Measurements from ENCODE around the gene SQSTM1. TPM values are rescaled to one million over a fixed set of nuclear protein-coding genes. Genes with fewer than 3 reads are reported as not detected.

The SQSTM1 gene
- total and polyA plus RNA-seq, 2 of the 8 experiments (the other 6 are each of a cell fraction or from before 2014, with no cell fraction given): 78.6 to 110 TPM

- no peak overlapping the region for H2BK5ac ChIP-seq (ENCODE audit: low read depth, low read length)
- POLR2A ChIA-PET (ENCODE audit: partially characterized antibody): interaction anchor here (0.7 to 3.4 kb wide), 6 partner anchors 9 to 86 kb away, joined by 3 to 15 read pairs (median 4); no protein-coding TSS in a partner anchor
- H2BK120ac ChIP-seq (replicated peaks; ENCODE audit: low read depth, low read length): no peak overlapping the region
- H3K23ac ChIP-seq (ENCODE audit: insufficient read length): no peak overlapping the region
- CTCF ChIA-PET (ENCODE audit: partially characterized antibody): interaction anchor here (0.9 to 6.7 kb wide), 4 partner anchors 13 to 41 kb away, joined by 3 to 53 read pairs (median 21); partner anchors contain the start of gene SQSTM1
- H2AFZ ChIP-seq (ENCODE audit: low read length): no peak overlapping the region
- H3K23me2 ChIP-seq (ENCODE audit: low read depth, low read length): no peaks in the 10 kb centered on the region
- H4K8ac ChIP-seq (ENCODE audit: extremely low read depth, insufficient read depth, low read length): no peak overlapping the region
- no peak overlapping the region for H2BK15ac ChIP-seq (ENCODE audit: low read length)
- DNase-seq (ENCODE audit: low read depth in 1 of 2, low spot score in 2 of 2) (no peak), FAIRE-seq (no peak)
- H4K20me1 ChIP-seq (replicated peaks in 1 of 2; ENCODE audit: control insufficient read depth in 1 of 2, insufficient read depth in 2 of 2, low read length in 2 of 2): peaks cover 0 to 2% of the 10 kb centered on the region in 2 experiments
- no peak overlapping the region for H3K4ac ChIP-seq (replicated peaks; ENCODE audit: insufficient read length, low read depth, low read length)
- H3K27ac ChIP-seq (ENCODE audit: low read depth, low read length): no peak overlapping the region
- H3K4me2 ChIP-seq (ENCODE audit: insufficient read depth in 1 of 2, low read depth in 2 of 2, low read length in 2 of 2): no peak overlapping the region
- H2AK5ac ChIP-seq (ENCODE audit: low read depth, low read length): no peak overlapping the region
- no peaks in the 10 kb centered on the region for H3K9me3 ChIP-seq (ENCODE audit: insufficient read depth in 2 of 2, low read depth in 1 of 2, low read length in 1 of 2)
- no peaks in the 10 kb centered on the region for H3K27me3 ChIP-seq (replicated peaks in 1 of 4; ENCODE audit: control insufficient read depth in 3 of 4, extremely low read depth in 1 of 4, insufficient read depth in 3 of 4, low read length in 3 of 4)
- H3K36me3 ChIP-seq (ENCODE audit: control insufficient read depth in 2 of 4, insufficient read depth in 4 of 4, low read length in 3 of 4): peaks cover 7 to 17% (median 12%) of the 10 kb centered on the region in 4 experiments; a peak in 5 of 8 replicates
- H2BK20ac ChIP-seq (ENCODE audit: low read length): no peak overlapping the region
- no peak overlapping the region for H4K5ac ChIP-seq (ENCODE audit: insufficient read length, low read depth, low read length)
- no peaks in the 10 kb centered on the region for H3K79me2 ChIP-seq (ENCODE audit: control insufficient read depth in 1 of 2, insufficient read depth in 2 of 2, low read length in 2 of 2)
- no peak overlapping the region for H3K18ac ChIP-seq (ENCODE audit: extremely low read depth, low read length)
- H4K91ac ChIP-seq (replicated peaks; ENCODE audit: insufficient read length, low read length): no peak overlapping the region
- H3K4me3 ChIP-seq (ENCODE audit: extremely low read depth in 1 of 4, insufficient read depth in 2 of 4, low read depth in 3 of 4, low read length in 4 of 4): no peak overlapping the region
- no peaks in the 10 kb centered on the region; the same call in 1 of the 2 replicates for H3K79me1 ChIP-seq (ENCODE audit: low read depth, low read length)
- no peak overlapping the region for H2BK12ac ChIP-seq (ENCODE audit: low read depth, low read length)
- H3K4me1 ChIP-seq (replicated peaks in 1 of 4; ENCODE audit: control insufficient read depth in 3 of 4, insufficient read depth in 4 of 4, low read length in 3 of 4): no peaks in the 10 kb centered on the region
- H3K56ac ChIP-seq (replicated peaks; ENCODE audit: insufficient read length, low read depth, low read length): no peak overlapping the region
- H3K14ac ChIP-seq (ENCODE audit: insufficient read length): no peak overlapping the region
- no peak overlapping the region for H3K9ac ChIP-seq (replicated peaks in 1 of 4; ENCODE audit: extremely low read depth in 1 of 4, low read depth in 3 of 4, low read length in 3 of 4)
- 90% methylated on average over 7 of the region's 7 CpGs; no CpG with 5 or more reads in 1 of the 2 experiments for WGBS, 2 experiments (ENCODE audit: extremely low coverage in 1 of 2, insufficient coverage in 1 of 2, insufficient read length in 1 of 2, insufficient replicate concordance in 2 of 2, low coverage in 1 of 2, low lambda C conversion rate in 2 of 2, missing lambda C conversion rate in 1 of 2)
- TF ChIP-seq SP2 (IDR thresholded peaks at IDR 0.05; ENCODE audit: low read length): no peak
These were observed 40.3 kb upstream of the SQSTM1 start for GRCh38 chr5:179780362-179780761.

All from H1 (cell line).